Measurements from ENCODE around the gene ELL. TPM values are rescaled to one million over a fixed set of nuclear protein-coding genes. Genes with fewer than 3 reads are reported as not detected.

The ELL gene
- total RNA-seq, 1 experiment from 2014 or later = 21.0 TPM

GRCh38 chr19:18435842-18436670, 85.8 kb downstream of the ELL start:
- TF ChIP-seq CTCF (conservative IDR thresholded peaks at IDR 0.05; ENCODE audit: low read depth, low read length) (no peak), EZH2 (IDR thresholded peaks at IDR 0.05; ENCODE audit: low read length, unreplicated experiment) (no peak), EZH2phosphoT487 (IDR thresholded peaks at IDR 0.05; ENCODE audit: borderline replicate concordance, low read length) (no peak)
- H4K20me1 ChIP-seq (ENCODE audit: low read length) = no peaks in the 10 kb centered on the region
- no peak overlapping the region for H3K9ac ChIP-seq (ENCODE audit: low read length)
- H3K9me3 ChIP-seq (ENCODE audit: low read length) = no peaks in the 10 kb centered on the region
- POLR2A ChIA-PET (ENCODE audit: unreplicated experiment) = no interaction called here
- BruUV-seq (replicated peaks) = no TSS peak
- no peaks in the 10 kb centered on the region for H3K27me3 ChIP-seq (ENCODE audit: low read length)
- H3K4me3 ChIP-seq (ENCODE audit: low read length) = no peak overlapping the region
- ATAC-seq (no peak), DNase-seq (no peak)
- H3F3A ChIP-seq (ENCODE audit: low read length, unreplicated experiment) = no peaks in the 10 kb centered on the region
- intact Hi-C loops (cut with micrococcal nuclease) = no loop called here
- no peaks in the 10 kb centered on the region for H3K79me2 ChIP-seq (ENCODE audit: low read length)
- H2AFZ ChIP-seq (ENCODE audit: low read length) = no peak overlapping the region
- no peaks in the 10 kb centered on the region for H3K4me1 ChIP-seq (ENCODE audit: insufficient read depth, low read length)
- H3K36me3 ChIP-seq (ENCODE audit: low read depth, low read length) = no peaks in the 10 kb centered on the region
- H3K4me2 ChIP-seq (ENCODE audit: low read length) = no peak overlapping the region
- no peak overlapping the region for H3K27ac ChIP-seq (ENCODE audit: low read length)
- CTCF ChIA-PET = no interaction called here
- no peaks in the 10 kb centered on the region for H3K9me2 ChIP-seq (replicated peaks; ENCODE audit: low read length)

- CTCF ChIA-PET = no interaction called here
- no peaks in the 10 kb centered on the region for H3K36me3 ChIP-seq (ENCODE audit: low read depth, low read length)
- no peaks in the 10 kb centered on the region for H3K27me3 ChIP-seq (ENCODE audit: low read length)
- H3K9ac ChIP-seq (ENCODE audit: low read length) = no peak overlapping the region
- POLR2A ChIA-PET (ENCODE audit: unreplicated experiment) = no interaction called here
- ATAC-seq = no peak
- no peaks in the 10 kb centered on the region for H3K9me3 ChIP-seq (ENCODE audit: low read length)
- H3F3A ChIP-seq (ENCODE audit: low read length, unreplicated experiment) = no peaks in the 10 kb centered on the region
- no peak overlapping the region for H3K4me2 ChIP-seq (ENCODE audit: low read length)
- BruUV-seq (replicated peaks) = no TSS peak
- intact Hi-C loops (cut with micrococcal nuclease) = no loop called here
- TF ChIP-seq CTCF (conservative IDR thresholded peaks at IDR 0.05; ENCODE audit: low read depth, low read length) (no peak), EZH2phosphoT487 (IDR thresholded peaks at IDR 0.05; ENCODE audit: borderline replicate concordance, low read length) (no peak), EZH2 (IDR thresholded peaks at IDR 0.05; ENCODE audit: low read length, unreplicated experiment) (no peak)
- no peak overlapping the region for H2AFZ ChIP-seq (ENCODE audit: low read length)
- no peak for DNase-seq
- no peak overlapping the region for H3K27ac ChIP-seq (ENCODE audit: low read length)
- H3K79me2 ChIP-seq (ENCODE audit: low read length) = no peaks in the 10 kb centered on the region
- H3K4me1 ChIP-seq (ENCODE audit: insufficient read depth, low read length) = no peaks in the 10 kb centered on the region
- no peak overlapping the region for H3K4me3 ChIP-seq (ENCODE audit: low read length)
- no peaks in the 10 kb centered on the region for H3K9me2 ChIP-seq (replicated peaks; ENCODE audit: low read length)
- H4K20me1 ChIP-seq (ENCODE audit: low read length) = no peaks in the 10 kb centered on the region
Observed at GRCh38 chr19:18435178-18435841, 86.6 kb downstream of the ELL start.

All from PC-3 (cell line).